ENCODE results near the gene SCCPDH.
"Not testable (repeated sequence)": the region's sequence is repeated elsewhere in the genome, so short reads cannot be mapped to it uniquely, and the experiment has no call there.

SCCPDH gene

DNA sequence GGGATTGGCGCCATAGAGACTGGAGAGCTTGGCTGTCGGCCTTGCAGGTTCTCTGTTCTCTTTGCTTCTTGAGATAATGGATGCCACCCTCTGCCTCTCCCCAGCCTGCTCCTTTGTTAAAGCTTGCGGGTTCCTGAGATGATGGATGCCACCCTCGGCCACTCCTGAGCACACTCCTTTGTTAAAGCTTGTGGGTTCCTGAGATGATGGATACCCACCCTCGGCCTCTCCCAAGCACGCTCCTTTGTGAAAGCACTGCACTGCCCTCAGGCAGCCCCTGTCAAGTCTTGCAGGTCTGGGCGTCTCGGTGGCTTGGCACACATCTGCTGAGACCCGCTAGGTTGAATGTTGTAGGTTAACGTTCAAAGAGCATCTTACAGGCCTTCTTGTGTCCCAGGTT, 76.5 kb downstream of the SCCPDH start:
- DNase-seq (ENCODE audit: low read depth in 2 of 2), result no peak

DNA sequence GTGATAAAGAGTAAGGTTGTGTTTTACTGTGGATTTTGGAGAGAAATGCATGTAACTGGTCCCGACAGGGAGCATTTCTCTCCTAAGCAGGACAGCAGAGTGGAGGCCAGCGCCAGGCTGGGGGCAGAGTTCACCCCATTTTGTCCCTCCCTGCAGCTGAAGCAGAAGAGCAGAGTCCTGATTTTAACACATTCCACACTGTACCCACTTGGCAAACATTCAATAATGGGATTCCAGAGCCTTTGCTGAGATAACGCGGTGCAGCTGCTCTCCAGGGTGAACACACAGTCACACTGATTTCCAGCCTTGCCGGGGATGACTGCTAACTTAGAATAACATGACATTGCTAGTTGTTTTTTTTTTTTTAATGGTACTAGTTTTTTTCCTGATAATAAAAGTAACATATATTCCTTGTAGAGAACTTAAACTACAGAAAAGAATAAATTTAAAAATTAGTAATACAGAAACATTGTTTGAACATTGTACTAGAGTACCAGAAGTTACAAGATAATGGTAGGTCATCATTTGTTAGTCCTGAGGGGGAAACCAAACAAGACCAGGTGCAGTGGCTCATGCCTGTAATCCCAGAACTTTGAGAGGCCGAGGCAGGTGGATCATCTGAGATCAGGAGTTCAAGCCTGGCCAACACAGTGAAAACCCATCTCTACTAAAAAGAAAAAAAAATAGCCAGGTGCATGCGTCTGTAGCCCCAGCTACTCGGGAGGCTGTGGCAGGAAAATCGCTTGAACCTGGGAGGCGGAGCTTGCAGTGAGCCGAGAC, 77.2 kb downstream of the SCCPDH start:
- no peak for DNase-seq (ENCODE audit: low read depth in 2 of 2)

DNA sequence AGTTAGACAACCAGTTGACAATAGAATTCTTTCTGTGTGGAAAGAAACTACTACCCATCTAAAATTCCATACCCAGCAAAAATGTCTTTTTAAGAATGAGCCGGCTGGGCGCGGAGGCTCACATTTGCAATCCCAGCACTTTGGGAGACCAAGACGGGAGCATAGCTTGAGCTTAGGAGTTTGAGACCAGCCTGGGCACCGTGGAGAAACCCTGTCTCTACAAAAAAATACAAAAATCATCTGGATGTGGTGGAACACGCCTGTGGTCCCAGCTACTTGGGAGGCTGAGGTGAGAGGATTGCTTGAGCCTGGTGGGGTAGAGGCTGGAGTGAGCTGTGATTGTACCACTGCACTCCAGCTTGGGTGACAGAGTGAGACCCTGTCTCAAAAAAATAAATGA, 79.2 kb downstream of the SCCPDH start:
- no peak for DNase-seq (ENCODE audit: low read depth in 2 of 2)

DNA sequence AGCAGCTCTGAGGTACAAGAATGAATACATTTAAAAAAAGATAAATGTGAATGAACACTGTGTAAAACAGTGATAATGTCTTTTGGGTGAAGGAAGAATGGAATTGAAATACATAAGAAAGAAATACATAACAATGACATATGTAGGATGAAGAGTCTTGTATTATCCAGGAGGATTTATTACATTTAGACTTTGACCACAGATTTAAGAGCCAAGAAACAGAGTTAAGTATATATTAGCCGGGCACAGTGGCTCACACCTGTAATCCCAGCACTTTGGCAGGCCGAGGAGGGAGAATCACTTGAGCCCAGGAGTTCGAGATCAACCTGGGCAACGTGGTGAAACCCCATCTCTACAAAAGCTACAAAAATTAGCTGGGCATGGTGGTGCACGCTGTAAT, 79.7 kb downstream of the SCCPDH start:
- no peak for DNase-seq (ENCODE audit: low read depth in 2 of 2)

DNA sequence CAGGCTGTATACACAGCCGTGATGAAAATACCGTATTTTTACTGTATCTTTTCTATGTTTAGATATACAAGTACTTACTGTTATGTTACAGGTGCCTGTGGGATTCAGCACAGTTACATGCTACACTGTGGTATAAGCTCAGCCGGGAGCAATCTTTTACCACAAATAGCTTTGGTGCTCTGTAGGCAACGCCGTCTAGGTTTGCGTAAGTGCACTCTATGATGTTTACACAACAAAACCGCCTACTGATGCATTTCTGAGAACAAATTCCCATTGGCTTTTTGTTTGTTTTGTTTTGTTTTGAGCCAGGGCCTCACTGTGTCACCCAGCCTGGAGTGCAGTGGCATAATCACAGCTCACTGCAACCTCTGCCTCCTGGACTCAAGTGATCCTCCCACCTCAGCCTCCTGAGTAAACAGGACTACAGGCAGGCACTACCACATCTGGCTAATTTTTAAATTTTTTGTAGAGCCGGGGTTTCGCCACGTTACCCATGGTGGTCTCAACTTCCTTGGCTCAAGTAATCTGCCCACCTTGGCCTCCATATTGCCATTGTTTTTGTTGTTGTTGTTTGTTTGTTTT, 81.0 kb downstream of the SCCPDH start:
- DNase-seq (ENCODE audit: low read depth in 2 of 2), result no peak

DNA sequence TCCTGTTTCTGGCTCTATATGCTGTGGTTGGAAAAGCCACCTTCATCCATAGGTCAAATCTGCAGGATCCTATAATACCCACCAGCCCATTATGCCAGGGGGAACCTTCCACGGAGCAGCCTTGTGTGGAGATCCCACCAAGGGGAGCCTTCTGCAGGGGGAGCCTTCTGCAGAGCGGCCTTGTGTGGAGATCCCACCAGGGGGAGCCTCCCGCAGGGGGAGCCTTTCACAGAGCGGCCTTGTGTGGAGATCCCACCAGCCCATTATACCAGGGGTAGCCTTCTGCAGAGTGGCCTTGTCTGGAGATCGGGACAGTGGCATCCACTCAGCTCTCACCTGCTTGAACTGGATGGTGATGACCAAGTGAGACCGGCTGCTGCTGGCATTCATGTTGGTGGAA, 85.3 kb downstream of the SCCPDH start:
- no peak for DNase-seq (ENCODE audit: low read depth in 2 of 2)

DNA sequence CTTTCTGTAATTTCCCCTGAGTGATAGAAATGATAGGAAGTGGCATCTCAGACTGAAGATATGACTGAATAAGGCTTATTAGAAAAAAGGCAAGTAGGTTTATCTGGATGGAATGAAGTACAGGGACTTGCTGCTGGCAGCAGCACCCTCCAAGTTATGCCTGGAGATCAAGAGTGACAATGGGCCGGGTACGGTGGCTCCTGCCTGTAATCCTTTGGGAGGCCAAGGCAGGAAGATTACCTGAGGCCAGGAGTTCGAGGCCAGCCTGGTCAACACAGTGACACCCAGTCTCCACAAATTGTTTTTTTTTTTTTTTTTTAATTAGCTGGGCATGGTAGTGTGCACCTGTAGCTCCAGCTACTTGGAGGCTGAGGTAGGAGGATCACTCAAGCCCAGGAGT, 87.8 kb downstream of the SCCPDH start:
- no peak for DNase-seq (ENCODE audit: low read depth in 2 of 2)

DNA sequence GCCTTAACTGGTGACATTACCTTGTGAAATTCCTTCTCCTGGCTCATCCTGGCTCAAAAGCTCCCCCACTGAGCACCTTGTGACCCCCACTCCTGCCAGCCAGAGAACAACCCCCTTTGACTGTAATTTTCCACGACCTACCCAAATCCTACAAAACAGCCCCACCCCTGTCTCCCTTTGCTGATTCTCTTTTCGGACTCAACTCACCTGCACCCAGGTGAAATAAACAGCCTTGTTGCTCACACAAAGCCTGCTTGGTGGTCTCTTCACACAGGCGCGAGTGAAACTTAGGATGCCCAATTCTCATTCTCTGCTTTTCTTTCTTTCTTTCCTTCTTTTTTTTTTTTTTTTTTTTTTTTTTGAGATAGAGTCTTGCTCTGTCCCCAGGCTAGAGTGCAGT, 89.1 kb downstream of the SCCPDH start:
- not testable (repeated sequence) for DNase-seq (ENCODE audit: low read depth in 2 of 2)

DNA sequence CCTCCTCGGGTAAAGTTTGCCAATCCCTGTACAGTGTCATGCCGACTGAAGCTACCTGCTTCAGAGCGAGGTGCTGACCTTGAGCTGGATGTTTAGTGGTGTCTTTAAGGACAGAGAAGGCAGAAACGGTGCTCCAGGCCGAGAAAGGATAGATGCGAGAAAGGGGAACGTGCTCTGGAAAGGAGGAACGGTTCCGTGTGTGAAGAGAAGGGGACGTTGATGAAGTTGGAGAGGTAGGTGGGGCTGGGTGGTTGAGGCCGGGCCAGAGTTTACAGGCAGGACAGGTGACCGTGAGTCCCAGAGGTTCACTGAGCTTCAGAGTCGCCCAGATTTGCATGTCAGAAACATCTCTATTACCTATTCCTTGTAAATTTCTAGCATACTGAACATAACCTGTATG, 90.7 kb downstream of the SCCPDH start:
- no peak for DNase-seq (ENCODE audit: low read depth in 2 of 2)

DNA sequence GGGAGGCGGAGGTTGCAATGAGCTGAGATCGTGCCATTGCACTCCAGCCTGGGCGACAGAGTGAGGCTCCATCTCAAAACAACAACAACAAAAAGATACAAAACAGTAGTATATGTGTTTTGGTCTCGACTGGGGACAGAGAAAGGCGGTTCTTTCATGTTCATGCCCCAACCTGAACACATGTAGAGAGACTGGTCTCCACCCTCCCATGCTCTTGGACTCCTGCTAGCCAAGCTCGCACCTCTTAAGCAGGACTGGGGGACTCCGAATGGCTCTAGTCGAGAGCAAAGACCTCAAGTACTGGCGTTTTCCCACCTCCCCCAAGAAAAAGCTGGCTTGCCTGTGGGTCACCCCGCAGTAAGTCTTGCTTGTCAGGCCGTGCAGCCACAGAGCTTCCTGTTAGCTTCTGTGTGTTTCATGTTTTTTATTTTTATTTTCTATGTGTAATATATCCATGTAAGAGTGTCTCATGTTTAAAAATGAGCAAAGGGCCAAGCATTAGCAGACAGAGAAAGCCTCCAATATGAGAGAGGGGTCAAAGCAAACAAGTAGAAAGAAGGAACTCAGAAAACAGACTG, 91.6 kb downstream of the SCCPDH start:
- no peak for DNase-seq (ENCODE audit: low read depth in 2 of 2)
